Activated CD8-positive, alpha-beta memory T cell treated with anti-CD3 and anti-CD28 coated beads, Interleukin-2, amount 50 U/mL, for 48 hours (primary cell): Measurements from ENCODE around the gene CCT7.
"Not testable (repeated sequence)": the region's sequence is repeated elsewhere in the genome, so short reads cannot be mapped to it uniquely, and the experiment has no call there.

Experiments used
- DNase-seq: peaks from one replicate; pipeline ENCODE4 v3.0.0-alpha.2; 2020

CCT7 gene

DNA sequence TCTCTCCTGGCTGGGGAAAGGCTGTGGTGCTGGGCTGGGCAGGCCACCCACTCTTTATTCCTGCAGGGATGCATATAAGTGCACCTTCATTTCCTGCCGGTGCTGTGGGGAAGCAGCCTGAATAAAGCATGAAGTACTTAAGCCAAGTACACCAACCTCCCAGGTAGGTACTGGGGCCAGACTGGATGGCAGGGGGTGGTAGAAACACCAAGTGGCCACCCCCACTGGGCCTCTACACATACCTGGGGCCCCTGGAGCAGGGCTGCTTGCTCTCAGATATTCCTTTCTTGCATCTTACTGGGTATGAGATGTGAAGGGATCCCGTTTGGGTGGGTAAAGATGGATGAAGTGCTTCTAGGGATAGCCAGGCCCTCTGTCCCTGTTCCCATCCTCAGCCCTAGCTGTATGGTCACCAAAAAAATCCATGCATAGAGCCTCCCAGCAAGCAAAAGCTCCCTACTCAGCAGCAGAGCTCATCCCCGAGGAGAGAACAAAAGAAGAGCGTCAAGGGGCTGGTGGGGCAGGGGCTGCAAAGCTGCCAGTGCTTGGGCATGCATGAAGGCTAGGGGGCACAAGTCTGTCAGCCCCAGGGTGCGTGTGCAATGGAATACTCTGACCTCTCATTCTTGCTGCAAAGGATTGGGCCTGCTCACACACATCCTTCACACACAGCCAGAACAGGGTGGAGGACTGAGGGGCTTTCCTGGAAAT is 22.0 kb downstream of the CCT7 start:
- DNase-seq: no peak

DNA sequence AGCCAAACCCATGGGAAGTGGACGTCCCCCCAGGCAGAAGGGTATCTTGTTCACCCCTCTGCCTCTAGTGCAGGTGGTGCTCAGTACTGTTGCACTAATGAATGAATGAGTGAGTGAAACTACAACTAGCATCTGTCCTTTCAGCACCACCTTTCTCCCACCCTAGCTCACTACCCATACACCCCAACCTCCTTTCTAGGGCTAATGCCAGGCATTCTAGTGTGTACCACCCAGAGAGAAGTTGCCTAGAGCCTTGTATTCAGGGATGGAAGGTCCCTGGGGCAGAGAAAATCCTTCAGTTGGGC is 22.5 kb downstream of the CCT7 start:
- no peak for DNase-seq

DNA sequence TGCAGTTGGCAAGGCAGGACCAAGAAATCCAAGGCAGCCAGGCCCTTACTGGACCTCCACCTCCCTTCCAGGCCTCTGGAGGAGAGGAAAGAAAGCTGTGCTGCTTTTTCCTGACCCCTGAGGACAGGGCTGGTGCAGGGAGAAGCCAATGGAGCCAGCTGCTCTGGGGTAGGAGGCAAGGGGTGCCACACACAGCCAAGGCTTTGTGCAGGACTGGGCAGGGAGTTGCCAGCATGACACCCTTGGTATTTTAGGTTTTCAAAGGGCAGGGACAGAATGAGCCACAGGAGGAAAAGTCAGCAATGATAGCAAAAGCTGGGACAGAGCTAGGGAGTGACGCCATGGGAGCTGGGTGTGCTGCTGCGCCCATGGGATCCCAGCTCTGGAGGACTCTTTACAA is 22.9 kb downstream of the CCT7 start:
- DNase-seq: no peak

- DNase-seq: no peak
Observed at GRCh38 chr2:73257425-73258125, 23.5 kb downstream of the CCT7 start.

GRCh38 chr2:73258186-73258912 is 24.2 kb downstream of the CCT7 start:
- no peak for DNase-seq

GRCh38 chr2:73258913-73259215 is 24.8 kb downstream of the CCT7 start:
- no peak for DNase-seq

DNA sequence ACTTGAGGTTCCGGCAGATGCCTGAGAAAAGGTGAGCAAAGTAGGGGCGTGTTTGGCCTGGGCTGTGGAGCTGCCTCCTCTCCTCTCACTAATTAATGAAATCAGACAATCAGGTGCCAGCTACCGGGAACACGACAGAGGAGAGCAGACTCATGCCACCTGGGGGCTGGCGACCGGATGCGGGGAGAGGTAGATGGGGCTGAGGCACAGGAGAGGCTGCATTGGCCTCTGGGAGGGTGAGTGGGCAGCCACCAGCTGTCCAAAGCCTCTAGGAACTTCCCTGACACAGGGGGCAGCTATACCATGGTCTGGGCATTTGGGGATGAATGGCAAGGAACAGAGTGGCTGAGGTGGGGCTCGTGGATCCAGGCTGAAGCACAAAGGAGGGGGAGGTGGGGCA is 25.2 kb downstream of the CCT7 start:
- DNase-seq: no peak

GRCh38 chr2:73259704-73260337 is 25.7 kb downstream of the CCT7 start:
- DNase-seq: no peak

GRCh38 chr2:73260338-73260984 is 26.4 kb downstream of the CCT7 start:
- no peak for DNase-seq

- no peak for DNase-seq
Observed at GRCh38 chr2:73262108-73262651, 28.1 kb downstream of the CCT7 start.

GRCh38 chr2:73262691-73263429 is 28.8 kb downstream of the CCT7 start:
- DNase-seq: not testable (repeated sequence)

- no peak for DNase-seq
Observed at GRCh38 chr2:73263540-73264331, 29.6 kb downstream of the CCT7 start.

- DNase-seq: no peak
Observed at GRCh38 chr2:73264332-73264606, 30.2 kb downstream of the CCT7 start.

DNA sequence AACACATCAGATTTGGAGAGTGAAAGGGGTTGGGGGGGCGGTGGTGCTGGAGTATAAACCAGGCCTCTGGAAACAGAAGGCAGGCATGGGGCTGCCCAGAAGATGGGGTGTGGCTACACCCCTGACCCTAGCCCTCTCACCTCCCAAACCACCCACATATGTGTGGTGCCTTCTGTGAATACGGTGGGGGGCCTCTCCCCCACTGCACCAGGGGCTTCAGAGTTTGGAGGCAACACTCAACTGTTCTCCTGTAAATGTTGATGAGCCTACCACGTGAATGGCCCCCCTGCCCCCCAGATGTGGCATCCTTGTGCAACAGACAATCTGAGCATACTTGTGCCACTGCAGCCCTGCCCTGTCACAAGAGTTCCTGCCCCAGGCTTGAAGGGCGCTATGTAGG is 30.7 kb downstream of the CCT7 start:
- no peak for DNase-seq

GRCh38 chr2:73265298-73266060 is 31.4 kb downstream of the CCT7 start:
- DNase-seq: no peak

- DNase-seq: no peak
Observed at GRCh38 chr2:73266061-73266901, 32.2 kb downstream of the CCT7 start.

- no peak for DNase-seq
Observed at GRCh38 chr2:73267008-73267407, 32.9 kb downstream of the CCT7 start.

GRCh38 chr2:73268366-73268829 is 34.3 kb downstream of the CCT7 start:
- no peak for DNase-seq

DNA sequence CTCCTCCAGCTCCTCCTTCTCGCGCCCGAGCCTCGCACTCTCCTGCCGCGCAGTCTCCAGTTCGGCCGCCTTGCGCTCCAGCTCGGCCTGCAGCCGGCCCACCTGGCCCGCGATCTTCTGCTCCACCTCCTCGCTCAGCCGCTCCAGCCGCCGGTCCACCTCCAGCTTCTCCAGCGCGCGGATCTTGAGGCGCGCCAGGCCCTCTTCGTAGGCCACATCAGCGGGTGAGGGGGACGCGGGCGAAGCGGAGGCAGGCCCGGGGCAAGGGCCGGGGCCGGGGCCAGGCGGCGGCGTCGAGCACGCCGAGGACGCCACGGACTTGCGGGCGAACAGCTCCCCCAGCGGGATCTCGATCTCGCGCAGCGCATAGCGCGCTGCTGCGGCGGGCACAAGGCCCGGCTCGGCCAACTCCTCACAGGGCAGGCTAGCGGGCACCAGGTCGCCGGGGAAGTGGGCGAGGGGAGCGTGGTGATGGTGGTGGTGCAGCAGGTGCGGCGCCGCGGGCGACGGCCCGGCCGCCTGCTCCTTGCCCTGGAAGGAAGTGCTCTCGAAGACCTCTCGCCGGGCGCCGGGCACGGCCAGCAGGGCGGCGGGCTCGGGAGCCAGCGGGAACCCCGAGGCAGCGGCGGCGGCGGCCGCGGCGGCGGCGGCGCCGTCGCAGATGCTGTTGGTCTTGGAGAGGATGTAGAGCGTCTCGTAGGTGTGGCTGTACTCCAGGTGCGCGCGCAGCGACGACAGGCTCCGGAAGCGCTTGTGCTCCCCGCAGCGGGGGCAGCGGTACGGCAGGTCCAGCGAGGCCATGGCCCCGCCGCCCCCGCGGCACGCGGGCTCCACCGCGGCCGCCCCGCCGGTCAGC is 35.0 kb downstream of the CCT7 start:
- peak; percentile 80 for DNase-seq
